SH-SY5Y (cell line): ENCODE results near the gene SYNE3.

Source experiments
- GATA2 ChIP-seq: IDR thresholded peaks from 2 replicates; pipeline ENCODE4 v1.6.1; 2011; ENCODE audit warnings: mild to moderate bottlenecking, low read depth, low read length
- GATA3 ChIP-seq: IDR thresholded peaks from 2 replicates; pipeline ENCODE4 v1.6.1; 2011; ENCODE audit warnings: low read depth, mild to moderate bottlenecking, low read length, moderate library complexity

Gene SYNE3

GRCh38 chr14:95487669-95488084 lies 28.8 kb downstream of the SYNE3 start:
- TF ChIP-seq GATA2: no peak
- no peak for TF ChIP-seq GATA3

DNA sequence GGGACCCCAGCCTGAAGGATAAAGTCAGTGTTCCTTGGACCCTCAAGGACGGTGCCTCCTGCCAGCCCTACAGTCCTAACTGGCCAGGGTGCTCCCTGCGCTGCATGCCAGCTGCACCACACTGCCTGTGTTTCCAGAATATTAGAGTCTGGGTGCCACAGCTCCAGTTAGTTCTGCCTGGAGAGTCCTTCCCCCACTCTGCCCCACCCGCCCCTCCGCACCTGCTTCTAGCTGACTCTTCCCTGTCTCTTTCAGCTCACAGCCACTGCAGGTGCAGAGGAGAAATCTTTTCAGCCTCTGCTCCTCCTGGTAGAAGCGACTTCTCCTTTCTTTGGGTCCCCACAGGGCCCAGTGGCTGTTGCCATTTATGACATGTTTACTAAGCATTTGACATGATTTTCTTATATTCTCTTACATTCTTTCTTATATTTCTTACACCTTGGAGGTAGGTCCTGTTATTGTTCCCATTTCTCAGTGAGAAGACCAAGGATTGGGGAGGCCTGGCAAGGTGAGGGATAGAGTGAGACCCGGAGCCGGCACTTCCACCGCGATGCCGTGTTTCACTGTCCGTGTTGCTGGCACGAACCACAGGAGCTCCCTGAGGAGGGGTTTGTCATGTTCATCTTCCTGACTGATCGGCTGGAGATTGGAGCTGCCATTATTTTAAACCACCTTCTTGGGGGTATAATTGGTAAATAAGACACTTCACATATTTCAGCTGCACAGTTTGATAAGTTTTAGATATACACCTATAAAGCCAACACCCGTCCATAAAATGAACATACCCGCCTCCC lies 29.4 kb downstream of the SYNE3 start:
- TF ChIP-seq GATA2: no peak
- no peak for TF ChIP-seq GATA3

DNA sequence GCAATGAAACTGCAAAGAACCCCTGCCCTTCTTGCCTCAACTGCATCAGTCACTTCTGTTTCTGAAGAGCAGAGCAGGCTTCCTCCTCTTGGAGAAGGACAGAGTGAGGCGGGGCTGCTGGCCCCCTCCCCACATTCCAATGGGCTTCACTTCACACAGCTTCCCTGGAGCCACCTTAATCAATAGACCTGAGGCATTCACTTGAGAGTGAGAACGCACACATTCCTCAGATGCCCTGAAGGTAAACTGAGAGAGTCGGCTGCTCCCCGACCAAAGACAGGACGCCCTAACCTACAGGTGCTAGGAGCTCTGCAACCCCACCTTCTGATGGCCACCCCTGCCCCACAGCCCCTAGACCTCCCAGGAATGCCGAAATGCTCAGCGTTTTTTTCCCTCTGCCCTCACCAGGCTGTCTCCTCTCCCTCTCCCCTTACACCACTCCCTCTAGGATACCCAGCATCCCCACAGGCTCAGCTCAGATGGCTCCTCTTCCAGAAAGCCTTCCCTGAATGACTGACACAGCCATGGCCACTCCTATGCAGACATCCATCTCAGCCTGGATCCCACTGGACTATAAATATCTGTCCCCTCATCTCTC lies 31.1 kb downstream of the SYNE3 start:
- no peak for TF ChIP-seq GATA2
- no peak for TF ChIP-seq GATA3

DNA sequence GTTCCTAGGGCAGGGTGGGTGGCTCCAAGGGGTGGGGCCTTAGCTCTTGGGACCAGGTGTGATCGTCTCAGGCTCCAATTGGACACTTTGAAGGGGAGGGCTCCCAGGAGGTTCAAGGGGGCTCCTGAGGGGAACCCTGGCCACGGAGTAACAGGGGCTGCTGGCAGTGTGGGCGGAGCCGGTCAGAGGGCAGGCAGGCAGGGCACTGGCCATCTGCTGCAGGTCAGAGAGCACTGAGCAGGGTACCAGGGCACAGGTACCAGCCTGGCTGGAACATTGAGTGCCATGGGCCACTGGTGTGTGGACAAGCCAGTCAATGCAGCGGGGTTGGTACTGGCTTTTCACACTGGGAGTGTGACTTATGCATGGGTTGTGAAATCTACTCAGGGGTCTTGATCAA lies 32.2 kb downstream of the SYNE3 start:
- TF ChIP-seq GATA3 (no peak), GATA2 (no peak)

- TF ChIP-seq GATA3 (no peak), GATA2 (no peak)
These were observed 32.9 kb downstream of the SYNE3 start for GRCh38 chr14:95483309-95484165.

- TF ChIP-seq GATA2 (no peak), GATA3 (no peak)
These were observed 33.7 kb downstream of the SYNE3 start for GRCh38 chr14:95482627-95483308.

DNA sequence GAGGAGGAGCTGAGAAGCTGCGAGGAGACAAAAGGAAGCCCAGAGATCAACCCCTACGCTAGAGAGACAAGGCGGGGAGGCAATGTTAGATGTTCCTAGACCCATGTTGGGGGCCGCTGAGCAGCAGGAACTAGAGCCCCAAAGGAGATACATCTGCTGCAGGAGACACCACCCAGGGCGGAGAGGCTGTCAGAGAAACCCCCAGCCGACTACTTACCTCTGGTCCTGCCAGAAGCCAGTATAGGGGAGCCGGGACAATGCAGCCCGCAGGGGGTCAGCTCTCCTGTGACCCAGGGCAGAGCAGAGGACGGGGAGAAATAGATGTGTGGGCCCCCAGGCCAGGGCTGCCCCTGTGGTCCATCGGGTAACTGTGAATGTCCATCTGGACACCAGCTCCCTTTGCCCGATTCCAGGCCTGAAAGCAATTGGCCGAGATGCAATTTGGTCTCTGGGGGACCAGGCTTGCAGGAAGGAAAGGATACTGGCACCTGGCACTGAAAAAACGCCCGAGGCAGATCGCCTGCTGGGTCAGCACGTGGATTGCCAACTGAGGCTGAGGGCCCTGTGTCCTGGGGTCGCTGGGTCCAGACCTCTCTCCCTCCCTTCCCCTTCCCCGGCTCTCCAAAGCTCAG lies 34.9 kb downstream of the SYNE3 start:
- TF ChIP-seq GATA2 (no peak), GATA3 (no peak)

DNA sequence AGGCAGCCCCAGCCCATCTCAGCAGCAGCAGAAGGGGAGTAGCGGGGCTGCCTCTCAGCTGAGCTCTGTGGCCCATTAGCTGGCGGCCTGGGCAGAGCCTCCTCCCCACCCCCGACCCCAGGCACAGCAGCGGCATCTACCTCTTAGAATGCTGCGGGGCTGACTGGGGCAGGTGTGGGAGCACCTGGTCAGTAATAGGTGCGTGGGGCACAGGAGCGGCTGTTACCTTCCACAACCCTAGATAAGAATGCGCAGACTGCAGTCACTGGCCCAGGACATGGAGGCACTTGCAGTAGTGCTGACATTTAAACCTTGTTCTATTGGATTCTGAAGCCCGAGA lies 35.6 kb downstream of the SYNE3 start:
- TF ChIP-seq GATA3 (no peak), GATA2 (no peak)

GRCh38 chr14:95480109-95480886 lies 36.2 kb downstream of the SYNE3 start:
- TF ChIP-seq GATA3 (no peak), GATA2 (no peak)

- TF ChIP-seq GATA2 (no peak), GATA3 (no peak)
These were observed 37.0 kb downstream of the SYNE3 start for GRCh38 chr14:95479494-95479893.

- TF ChIP-seq GATA2 (no peak), GATA3 (no peak)
These were observed 37.6 kb downstream of the SYNE3 start for GRCh38 chr14:95478818-95479217.

DNA sequence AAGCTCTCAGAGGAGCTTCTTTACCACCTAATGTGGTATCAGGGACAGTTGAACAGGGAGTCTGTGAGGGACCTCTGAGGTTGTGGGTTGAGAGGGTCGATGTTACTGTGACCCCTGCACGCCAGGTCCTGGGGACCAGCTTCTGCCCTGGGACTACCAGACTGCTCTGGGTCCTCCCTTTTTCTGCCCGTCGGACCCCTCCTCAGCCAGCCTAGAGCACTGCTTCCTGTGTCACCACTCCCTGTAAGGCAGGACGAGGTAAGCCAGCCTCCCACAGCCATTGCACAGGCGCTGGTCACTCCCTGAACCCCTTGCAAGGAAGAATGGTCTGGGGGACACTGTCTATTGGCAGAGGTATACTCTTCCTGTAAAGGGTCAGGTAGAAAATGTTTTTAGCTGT lies 38.1 kb downstream of the SYNE3 start:
- TF ChIP-seq GATA3: no peak
- no peak for TF ChIP-seq GATA2

DNA sequence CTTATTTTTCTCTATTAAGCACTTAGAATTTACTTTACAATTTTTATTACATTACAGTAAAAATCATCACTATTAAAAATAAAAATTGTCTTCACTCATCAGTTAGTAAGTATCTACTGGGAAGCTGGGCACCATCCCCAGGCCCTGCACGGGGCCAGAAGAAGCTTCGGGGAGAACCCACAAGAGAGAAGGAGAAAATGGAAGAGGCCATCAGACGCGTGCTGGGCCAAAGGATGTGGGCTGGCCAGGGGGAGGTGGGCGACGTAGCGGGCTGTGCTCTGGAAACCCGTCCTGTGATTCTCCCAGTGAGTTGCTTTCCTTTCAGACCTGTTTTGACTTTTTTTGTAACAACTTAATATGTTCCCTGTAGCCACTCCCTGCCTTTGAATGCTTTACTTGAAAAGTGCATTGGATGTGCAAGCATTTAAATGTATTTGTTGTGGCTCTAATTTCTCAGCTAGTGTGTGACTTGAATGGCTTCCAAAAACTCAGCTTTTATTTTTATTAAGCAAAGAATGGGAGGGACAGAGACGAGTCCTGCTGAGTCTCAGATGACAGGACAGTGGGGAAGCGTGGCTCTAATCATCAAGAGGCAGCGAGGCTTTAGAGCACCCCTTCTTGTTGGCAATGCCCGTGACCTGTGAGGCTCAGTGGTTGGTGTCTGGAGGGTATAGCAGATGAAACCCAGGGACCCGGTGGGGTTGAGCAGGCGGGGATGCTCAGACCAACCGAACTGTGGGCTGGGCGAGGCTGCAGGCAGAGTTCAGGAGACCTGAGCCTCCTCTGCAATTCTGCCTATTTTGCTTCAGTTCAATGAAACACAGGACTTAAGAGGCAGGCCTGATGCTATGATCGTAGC lies 38.8 kb downstream of the SYNE3 start:
- TF ChIP-seq GATA2: no peak
- TF ChIP-seq GATA3: no peak
